ENCODE measurements around the gene RNF212. TPM values are rescaled to one million over a fixed set of nuclear protein-coding genes. Genes with fewer than 3 reads are reported as not detected.
"Not testable (repeated sequence)": the region's sequence is repeated elsewhere in the genome, so short reads cannot be mapped to it uniquely, and the experiment has no call there.

RNF212 gene
- total RNA-seq, 1 donor from 2014 or later, result under 0.01 TPM

- H3K36me3 ChIP-seq (ENCODE audit: control insufficient read depth, insufficient read depth, low read length), result no peaks in the 10 kb centered on the region
- no peak for DNase-seq (ENCODE audit: low read depth)
These were observed 56.0 kb downstream of the RNF212 start for GRCh38 chr4:1057403-1057745.

GRCh38 chr4:1056671-1057402 is 56.5 kb downstream of the RNF212 start:
- no peaks in the 10 kb centered on the region for H3K36me3 ChIP-seq (ENCODE audit: control insufficient read depth, insufficient read depth, low read length)
- no peak for FAIRE-seq
- no peak for TF ChIP-seq CTCF (IDR thresholded peaks at IDR 0.05; ENCODE audit: insufficient read depth, low read length, severe bottlenecking)
- peaks cover 35% of the 10 kb centered on the region for H3K27me3 ChIP-seq (ENCODE audit: control insufficient read depth, insufficient read depth, low read length)
- DNase-seq (ENCODE audit: low read depth), result no peak
- H3K4me3 ChIP-seq (ENCODE audit: low read depth, low read length), result no peak overlapping the region

More at GRCh38 chr4:1057403-1057745, 56.0 kb downstream of the RNF212 start:
- H3K27me3 ChIP-seq (ENCODE audit: control insufficient read depth, insufficient read depth, low read length), result peaks cover 31% of the 10 kb centered on the region
- TF ChIP-seq CTCF (IDR thresholded peaks at IDR 0.05; ENCODE audit: insufficient read depth, low read length, severe bottlenecking), result no peak
- no peak for FAIRE-seq
- H3K4me3 ChIP-seq (ENCODE audit: low read depth, low read length), result no peak overlapping the region

- no peak for DNase-seq (ENCODE audit: low read depth)
- no peak for FAIRE-seq
- TF ChIP-seq CTCF (IDR thresholded peaks at IDR 0.05; ENCODE audit: insufficient read depth, low read length, severe bottlenecking), result no peak
- Histone ChIP-seq H3K36me3 (ENCODE audit: control insufficient read depth, insufficient read depth, low read length) (no peaks in the 10 kb centered on the region), H3K4me3 (ENCODE audit: low read depth, low read length) (no peak overlapping the region), H3K27me3 (ENCODE audit: control insufficient read depth, insufficient read depth, low read length) (peaks cover 33% of the 10 kb centered on the region)
These were observed 57.4 kb downstream of the RNF212 start for GRCh38 chr4:1055721-1056590.

- H3K4me3 ChIP-seq (ENCODE audit: low read depth, low read length), result not testable (repeated sequence)
These were observed 58.1 kb downstream of the RNF212 start for GRCh38 chr4:1055243-1055701.

GRCh38 chr4:1054696-1055242 is 58.6 kb downstream of the RNF212 start:
- not testable (repeated sequence) for FAIRE-seq; DNase-seq (ENCODE audit: low read depth); H3K36me3 ChIP-seq (ENCODE audit: control insufficient read depth, insufficient read depth, low read length); H3K4me3 ChIP-seq (ENCODE audit: low read depth, low read length)
- H3K27me3 ChIP-seq (ENCODE audit: control insufficient read depth, insufficient read depth, low read length), result peaks cover 38% of the 10 kb centered on the region

More at GRCh38 chr4:1055243-1055701, 58.1 kb downstream of the RNF212 start:
- peaks cover 38% of the 10 kb centered on the region for H3K27me3 ChIP-seq (ENCODE audit: control insufficient read depth, insufficient read depth, low read length)
- not testable (repeated sequence) for H3K36me3 ChIP-seq (ENCODE audit: control insufficient read depth, insufficient read depth, low read length); DNase-seq (ENCODE audit: low read depth); FAIRE-seq

- not testable (repeated sequence) for DNase-seq (ENCODE audit: low read depth); FAIRE-seq; H3K4me3 ChIP-seq (ENCODE audit: low read depth, low read length); H3K36me3 ChIP-seq (ENCODE audit: control insufficient read depth, insufficient read depth, low read length)
- peaks cover 33% of the 10 kb centered on the region for H3K27me3 ChIP-seq (ENCODE audit: control insufficient read depth, insufficient read depth, low read length)
These were observed 59.5 kb downstream of the RNF212 start for GRCh38 chr4:1053891-1054290.

- TF ChIP-seq CTCF (IDR thresholded peaks at IDR 0.05; ENCODE audit: insufficient read depth, low read length, severe bottlenecking), result no peak
- Histone ChIP-seq H3K4me3 (ENCODE audit: low read depth, low read length) (no peak overlapping the region), H3K27me3 (ENCODE audit: control insufficient read depth, insufficient read depth, low read length) (peaks cover 33% of the 10 kb centered on the region), H3K36me3 (ENCODE audit: control insufficient read depth, insufficient read depth, low read length) (no peaks in the 10 kb centered on the region)
- FAIRE-seq (no peak), DNase-seq (ENCODE audit: low read depth) (peak; percentile 63)
These were observed 60.2 kb downstream of the RNF212 start for GRCh38 chr4:1053080-1053661.

Measured in bronchial epithelial cell (primary cell).